SK-N-SH treated with all-trans-retinoic acid at 6 μM for 48 hours (cell line): Measurements from ENCODE around the gene DSN1.

Source experiments
- GLIS3 ChIP-seq: fragments of 250-450 bp; sonication (Bioruptor Pico); IDR thresholded peaks from 2 replicates; pipeline ENCODE4 v1.5.0; 2020; ENCODE audit warnings: mild to moderate bottlenecking, moderate library complexity
- OSR1 ChIP-seq: fragments of 250-450 bp; sonication (Bioruptor Pico); IDR thresholded peaks from 2 replicates; pipeline ENCODE4 v1.8.0; 2022; ENCODE audit warnings: moderate library complexity, mild to moderate bottlenecking, inconsistent platforms
- RARB ChIP-seq: fragments of 250-450 bp; sonication (Bioruptor Pico); IDR thresholded peaks from 2 replicates; pipeline ENCODE4 v1.8.0; 2021; ENCODE audit warnings: mild to moderate bottlenecking, moderate library complexity
- SNAI2 ChIP-seq: fragments of 250-450 bp; sonication (Bioruptor Pico); IDR thresholded peaks from 2 replicates; pipeline ENCODE4 v1.5.0; 2020; ENCODE audit warnings: mild to moderate bottlenecking, moderate library complexity
- ZC3H10 ChIP-seq: fragments of 250-450 bp; sonication (Bioruptor Pico); IDR thresholded peaks from 2 replicates; pipeline ENCODE4 v1.5.1; 2021; ENCODE audit warnings: mild to moderate bottlenecking, moderate library complexity
- ZFP3 ChIP-seq: fragments of 250-450 bp; sonication (Bioruptor Pico); IDR thresholded peaks from 2 replicates; pipeline ENCODE4 v1.5.0; 2020; ENCODE audit warnings: mild to moderate bottlenecking, moderate library complexity
- ZFP30 ChIP-seq: fragments of 450-650 bp; formaldehyde crosslinking; IDR thresholded peaks from 2 replicates; pipeline ENCODE4 v1.5.0; 2022; ENCODE audit warnings: mild to moderate bottlenecking, moderate library complexity
- ZNF70 ChIP-seq: fragments of 450-650 bp; formaldehyde crosslinking; IDR thresholded peaks from 2 replicates; pipeline ENCODE4 v1.5.0; 2020; ENCODE audit warnings: mild to moderate bottlenecking, moderate library complexity
- TF ChIP-seq, protein P1 (sequence below): fragments of 250-450 bp; sonication (Bioruptor Pico); IDR thresholded peaks from 2 replicates; pipeline ENCODE4 v1.8.0; 2020; ENCODE audit warnings: mild to moderate bottlenecking, moderate library complexity, borderline replicate concordance
- TF ChIP-seq, protein P2 (sequence below): fragments of 250-450 bp; sonication (Bioruptor Pico); IDR thresholded peaks from 2 replicates; pipeline ENCODE4 v1.5.1; 2020; ENCODE audit warnings: low read depth, mild to moderate bottlenecking, moderate library complexity

DNA sequence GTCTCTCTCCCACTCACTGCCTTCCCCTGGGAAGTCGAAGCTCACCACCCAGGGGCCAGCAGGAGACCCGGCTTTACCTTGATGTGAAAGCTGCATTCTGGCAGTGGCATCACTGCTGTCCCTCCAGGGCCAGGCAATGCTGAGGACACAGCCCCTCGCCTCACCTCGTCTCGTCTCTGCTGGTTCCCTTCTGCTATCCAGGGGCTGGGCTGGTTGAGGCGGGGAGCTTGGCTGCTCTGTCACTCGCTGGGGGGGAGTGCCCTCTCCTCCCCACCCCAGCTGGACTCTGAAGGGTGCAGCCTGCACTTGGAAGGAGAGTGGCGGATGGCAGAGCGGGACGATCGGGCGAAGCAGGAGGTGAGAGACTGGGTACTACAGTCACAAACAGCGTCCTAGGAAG lies 12.7 kb upstream of the DSN1 start:
- no peak for TF ChIP-seq ZFP30 (CRISPR knock-in tag)
- TF ChIP-seq ZNF70: no peak
- TF ChIP-seq, protein P1, sequence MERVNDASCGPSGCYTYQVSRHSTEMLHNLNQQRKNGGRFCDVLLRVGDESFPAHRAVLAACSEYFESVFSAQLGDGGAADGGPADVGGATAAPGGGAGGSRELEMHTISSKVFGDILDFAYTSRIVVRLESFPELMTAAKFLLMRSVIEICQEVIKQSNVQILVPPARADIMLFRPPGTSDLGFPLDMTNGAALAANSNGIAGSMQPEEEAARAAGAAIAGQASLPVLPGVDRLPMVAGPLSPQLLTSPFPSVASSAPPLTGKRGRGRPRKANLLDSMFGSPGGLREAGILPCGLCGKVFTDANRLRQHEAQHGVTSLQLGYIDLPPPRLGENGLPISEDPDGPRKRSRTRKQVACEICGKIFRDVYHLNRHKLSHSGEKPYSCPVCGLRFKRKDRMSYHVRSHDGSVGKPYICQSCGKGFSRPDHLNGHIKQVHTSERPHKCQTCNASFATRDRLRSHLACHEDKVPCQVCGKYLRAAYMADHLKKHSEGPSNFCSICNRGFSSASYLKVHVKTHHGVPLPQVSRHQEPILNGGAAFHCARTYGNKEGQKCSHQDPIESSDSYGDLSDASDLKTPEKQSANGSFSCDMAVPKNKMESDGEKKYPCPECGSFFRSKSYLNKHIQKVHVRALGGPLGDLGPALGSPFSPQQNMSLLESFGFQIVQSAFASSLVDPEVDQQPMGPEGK (CRISPR knock-in tag): no peak
- TF ChIP-seq ZFP3 (CRISPR knock-in tag): no peak
- no peak for TF ChIP-seq SNAI2
- TF ChIP-seq OSR1 (CRISPR knock-in tag): no peak
- no peak for TF ChIP-seq ZC3H10 (CRISPR knock-in tag)
- TF ChIP-seq GLIS3 (CRISPR knock-in tag): no peak
- TF ChIP-seq, protein P2, sequence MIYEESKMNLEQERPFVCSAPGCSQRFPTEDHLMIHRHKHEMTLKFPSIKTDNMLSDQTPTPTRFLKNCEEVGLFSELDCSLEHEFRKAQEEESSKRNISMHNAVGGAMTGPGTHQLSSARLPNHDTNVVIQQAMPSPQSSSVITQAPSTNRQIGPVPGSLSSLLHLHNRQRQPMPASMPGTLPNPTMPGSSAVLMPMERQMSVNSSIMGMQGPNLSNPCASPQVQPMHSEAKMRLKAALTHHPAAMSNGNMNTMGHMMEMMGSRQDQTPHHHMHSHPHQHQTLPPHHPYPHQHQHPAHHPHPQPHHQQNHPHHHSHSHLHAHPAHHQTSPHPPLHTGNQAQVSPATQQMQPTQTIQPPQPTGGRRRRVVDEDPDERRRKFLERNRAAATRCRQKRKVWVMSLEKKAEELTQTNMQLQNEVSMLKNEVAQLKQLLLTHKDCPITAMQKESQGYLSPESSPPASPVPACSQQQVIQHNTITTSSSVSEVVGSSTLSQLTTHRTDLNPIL (CRISPR knock-in tag): no peak
- no peak for TF ChIP-seq RARB (CRISPR knock-in tag)
